LoVo (cell line): ENCODE measurements around the gene MYO18A.
A peak's percentile ranks its signal among the peaks of the same experiment; 100 is the strongest.
"Not testable (repeated sequence)": the region's sequence is repeated elsewhere in the genome, so short reads cannot be mapped to it uniquely, and the experiment has no call there.

Experiments
- DNase-seq: peaks from one replicate; pipeline ENCODE4 v3.0.0-alpha.2; 2016; ENCODE audit warnings: low spot score

MYO18A gene

GRCh38 chr17:29196769-29197515 lies 16.7 kb upstream of the MYO18A start:
- DNase-seq, result no peak

GRCh38 chr17:29195465-29196081 lies 15.4 kb upstream of the MYO18A start:
- no peak for DNase-seq

GRCh38 chr17:29194669-29195068 lies 14.5 kb upstream of the MYO18A start:
- DNase-seq, result no peak

GRCh38 chr17:29193146-29193545 lies 12.9 kb upstream of the MYO18A start:
- DNase-seq, result no peak

GRCh38 chr17:29190592-29191207 lies 10.5 kb upstream of the MYO18A start:
- DNase-seq, result no peak

GRCh38 chr17:29190039-29190438 lies 9.8 kb upstream of the MYO18A start:
- DNase-seq, result no peak

GRCh38 chr17:29189355-29189754 lies 9.2 kb upstream of the MYO18A start:
- no peak for DNase-seq

GRCh38 chr17:29181226-29181625 lies 1.0 kb upstream of the MYO18A start:
- no peak for DNase-seq

GRCh38 chr17:29180788-29181160 lies 576 bp upstream of the MYO18A start:
- DNase-seq, result no peak

GRCh38 chr17:29179232-29180033 lies 765 bp downstream of the MYO18A start:
- DNase-seq, result peak; percentile 84

- DNase-seq, result peak; percentile 50
Measured at GRCh38 chr17:29178750-29179231, 1.4 kb downstream of the MYO18A start.

- peak; percentile 73 for DNase-seq
Measured at GRCh38 chr17:29177871-29178749, 2.1 kb downstream of the MYO18A start.

- no peak for DNase-seq
Measured at GRCh38 chr17:29177541-29177870, 2.7 kb downstream of the MYO18A start.

- peak; percentile 84 for DNase-seq
Measured at GRCh38 chr17:29176558-29177351, 3.4 kb downstream of the MYO18A start.

- no peak for DNase-seq
Measured at GRCh38 chr17:29175349-29175748, 4.8 kb downstream of the MYO18A start.

GRCh38 chr17:29172589-29172988 lies 7.6 kb downstream of the MYO18A start:
- DNase-seq, result no peak

GRCh38 chr17:29170682-29171081 lies 9.5 kb downstream of the MYO18A start:
- DNase-seq, result no peak

GRCh38 chr17:29169806-29170591 lies 10.2 kb downstream of the MYO18A start:
- DNase-seq, result no peak

GRCh38 chr17:29168759-29169126 lies 11.5 kb downstream of the MYO18A start:
- DNase-seq, result not testable (repeated sequence)
